HUES6 (cell line): ENCODE measurements around the gene SDK2.
"Not testable (repeated sequence)": the region's sequence is repeated elsewhere in the genome, so short reads cannot be mapped to it uniquely, and the experiment has no call there.

ENCODE experiments used
- H3K27ac ChIP-seq: 2 replicates; pipeline ENCODE4 v1.7.0; 2013; ENCODE audit warnings: low read depth, mild to moderate bottlenecking, low read length, inconsistent platforms
- H3K27me3 ChIP-seq: 2 replicates; pipeline ENCODE4 v1.6.1; 2013; ENCODE audit warnings: low read length; ENCODE audit not compliant: control insufficient read depth, insufficient read depth
- H3K36me3 ChIP-seq: 2 replicates; pipeline ENCODE4 v1.6.1; 2013; ENCODE audit warnings: low read length; ENCODE audit not compliant: control insufficient read depth, insufficient read depth
- H3K4me1 ChIP-seq: 2 replicates; pipeline ENCODE4 v1.6.1; 2013; ENCODE audit warnings: low read length; ENCODE audit not compliant: control insufficient read depth, insufficient read depth
- H3K4me3 ChIP-seq: 2 replicates; pipeline ENCODE4 v1.5.1; 2013; ENCODE audit warnings: low read depth, low read length
- H3K9ac ChIP-seq: one replicate; pipeline ENCODE4 v1.6.1; 2013; ENCODE audit warnings: mild to moderate bottlenecking, low read length
- H3K9me3 ChIP-seq: 2 replicates; pipeline ENCODE4 v1.6.1; 2013; ENCODE audit warnings: low read depth, low read length; ENCODE audit not compliant: control insufficient read depth, insufficient read depth

The SDK2 gene

DNA sequence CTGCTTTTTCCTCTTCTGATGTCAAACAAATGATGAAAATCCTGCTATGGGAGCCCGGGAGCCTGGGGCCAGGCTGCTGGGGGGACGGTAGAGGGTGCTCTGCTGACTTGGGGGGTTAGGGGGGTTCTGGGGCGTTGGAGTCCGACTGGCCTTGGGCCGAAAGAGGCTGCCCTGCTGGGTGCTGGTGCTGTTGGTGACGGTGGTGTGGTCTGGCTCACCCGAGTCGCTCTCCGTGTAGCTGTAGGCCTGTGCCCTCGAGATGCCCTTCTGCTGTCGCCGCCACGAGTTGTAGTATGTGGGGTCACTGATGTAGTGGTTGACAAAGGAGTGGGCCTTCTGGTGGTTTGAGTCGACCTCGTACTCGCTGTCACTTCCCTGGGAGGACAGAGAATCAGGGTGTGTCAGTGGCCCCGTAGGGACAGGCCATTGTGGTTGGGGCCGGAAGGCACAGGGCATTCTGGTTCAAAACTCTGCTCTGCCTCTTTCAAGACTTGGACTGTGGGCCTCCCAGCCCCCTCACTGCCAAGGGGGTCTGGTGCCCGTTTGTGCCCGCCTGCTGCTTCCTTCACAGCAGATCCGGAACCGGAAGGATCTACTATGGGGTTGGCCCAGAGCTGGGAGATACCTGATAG, 305.6 kb downstream of the SDK2 start:
- Histone ChIP-seq H3K27me3 (no peaks in the 10 kb centered on the region), H3K4me3 (no peak overlapping the region), H3K4me1 (peaks cover 36% of the 10 kb centered on the region), H3K27ac (no peak overlapping the region), H3K9ac (no peak overlapping the region), H3K9me3 (no peaks in the 10 kb centered on the region), H3K36me3 (no peaks in the 10 kb centered on the region)

DNA sequence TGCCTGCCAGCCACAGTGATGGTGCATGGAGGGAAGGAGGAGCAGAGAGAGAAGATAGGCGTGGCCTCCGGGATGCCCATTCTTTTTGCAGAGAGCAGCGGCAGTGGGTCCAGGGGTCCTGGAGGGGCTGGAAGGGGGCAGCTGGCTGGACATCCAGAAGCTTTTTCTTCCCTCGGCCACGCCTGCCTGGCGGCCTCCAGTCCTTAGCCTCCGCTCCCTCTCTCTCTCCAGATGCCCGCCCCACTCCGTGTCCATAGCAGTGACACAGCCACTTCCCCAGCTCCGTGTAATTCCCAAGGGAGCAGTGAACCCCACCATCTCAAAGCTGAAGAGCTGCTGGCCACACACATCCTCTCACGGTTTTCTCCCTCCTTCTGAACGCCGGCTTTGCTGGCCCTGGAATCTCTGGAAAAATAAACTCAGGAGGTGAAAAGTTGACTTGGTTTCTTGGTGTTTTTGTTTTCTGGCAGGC, 306.2 kb downstream of the SDK2 start:
- Histone ChIP-seq H3K4me3 (no peak overlapping the region), H3K4me1 (peaks cover 30% of the 10 kb centered on the region), H3K27me3 (no peaks in the 10 kb centered on the region), H3K36me3 (no peaks in the 10 kb centered on the region), H3K9ac (no peak overlapping the region), H3K9me3 (no peaks in the 10 kb centered on the region), H3K27ac (no peak overlapping the region)

DNA sequence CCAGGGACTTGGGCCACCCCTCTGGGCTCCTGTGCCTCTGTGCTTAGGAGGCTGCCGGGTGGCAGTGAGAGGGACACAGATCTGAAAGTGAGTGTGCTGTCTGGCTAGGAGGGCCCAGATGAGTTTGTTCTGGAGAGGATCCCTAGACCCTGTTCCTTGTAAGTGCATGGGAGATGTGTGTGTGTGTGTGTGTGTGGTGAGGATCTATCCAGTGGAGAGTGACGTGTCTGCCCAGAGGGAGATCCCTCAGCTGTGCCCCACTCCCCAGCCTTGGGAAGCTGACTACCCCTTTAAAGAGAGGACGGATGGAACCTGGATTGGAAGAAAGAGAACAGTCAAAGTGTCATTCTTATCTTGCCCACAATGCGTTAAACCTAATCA, 306.9 kb downstream of the SDK2 start:
- Histone ChIP-seq H3K9ac (no peak overlapping the region), H3K27ac (no peak overlapping the region), H3K4me3 (no peak overlapping the region), H3K27me3 (no peaks in the 10 kb centered on the region), H3K36me3 (no peaks in the 10 kb centered on the region), H3K9me3 (no peaks in the 10 kb centered on the region), H3K4me1 (peaks cover 24% of the 10 kb centered on the region)

DNA sequence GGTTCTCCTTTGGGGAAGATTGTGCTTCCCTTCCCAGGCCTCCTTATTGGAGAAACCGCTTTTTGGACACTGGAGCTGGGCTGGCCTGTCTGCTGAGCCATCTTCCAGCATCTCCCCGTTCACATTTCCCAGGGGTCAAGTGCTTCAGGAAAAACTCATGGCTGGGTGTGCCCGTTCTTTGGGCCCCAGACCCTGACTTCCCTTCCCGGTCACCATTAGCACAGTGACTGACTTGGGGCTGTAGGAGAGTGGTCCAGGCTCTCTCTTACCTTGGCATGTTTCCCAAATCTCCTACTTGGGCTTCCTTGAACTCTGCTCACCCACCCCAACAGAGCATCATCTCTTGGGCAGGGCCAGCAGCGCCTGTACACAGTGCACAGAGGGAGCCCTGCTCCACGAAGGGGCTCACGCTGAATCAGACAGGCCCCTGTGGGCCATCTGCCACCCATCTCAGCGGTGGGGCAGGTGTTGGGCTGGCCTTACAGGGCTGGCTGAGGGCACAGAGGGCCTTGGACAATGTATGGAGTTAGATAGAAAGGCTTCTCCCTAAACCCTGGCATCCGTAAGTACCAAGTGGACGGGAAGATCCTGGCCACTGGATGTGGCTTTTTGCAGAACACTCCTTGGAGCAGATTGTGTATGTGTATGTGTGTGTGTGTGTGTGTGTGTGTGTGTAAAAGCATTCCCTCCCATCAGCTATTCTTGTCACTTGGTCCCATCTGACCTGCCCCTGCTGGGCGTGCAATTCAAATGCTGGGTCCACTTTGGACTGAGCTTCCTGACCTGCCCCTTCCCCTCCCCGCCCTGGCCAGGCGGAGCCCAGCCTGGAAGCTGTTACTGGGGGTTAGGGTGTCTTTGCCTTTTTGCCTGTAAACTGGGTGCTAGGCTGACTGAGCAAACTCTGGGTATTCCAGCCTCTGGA, 307.6 kb downstream of the SDK2 start:
- no peak overlapping the region for H3K9ac ChIP-seq
- H3K27me3 ChIP-seq = no peaks in the 10 kb centered on the region
- peaks cover 19% of the 10 kb centered on the region for H3K4me1 ChIP-seq
- no peaks in the 10 kb centered on the region for H3K36me3 ChIP-seq
- H3K9me3 ChIP-seq = no peaks in the 10 kb centered on the region
- H3K27ac ChIP-seq = no peak overlapping the region
- H3K4me3 ChIP-seq = no peak overlapping the region

DNA sequence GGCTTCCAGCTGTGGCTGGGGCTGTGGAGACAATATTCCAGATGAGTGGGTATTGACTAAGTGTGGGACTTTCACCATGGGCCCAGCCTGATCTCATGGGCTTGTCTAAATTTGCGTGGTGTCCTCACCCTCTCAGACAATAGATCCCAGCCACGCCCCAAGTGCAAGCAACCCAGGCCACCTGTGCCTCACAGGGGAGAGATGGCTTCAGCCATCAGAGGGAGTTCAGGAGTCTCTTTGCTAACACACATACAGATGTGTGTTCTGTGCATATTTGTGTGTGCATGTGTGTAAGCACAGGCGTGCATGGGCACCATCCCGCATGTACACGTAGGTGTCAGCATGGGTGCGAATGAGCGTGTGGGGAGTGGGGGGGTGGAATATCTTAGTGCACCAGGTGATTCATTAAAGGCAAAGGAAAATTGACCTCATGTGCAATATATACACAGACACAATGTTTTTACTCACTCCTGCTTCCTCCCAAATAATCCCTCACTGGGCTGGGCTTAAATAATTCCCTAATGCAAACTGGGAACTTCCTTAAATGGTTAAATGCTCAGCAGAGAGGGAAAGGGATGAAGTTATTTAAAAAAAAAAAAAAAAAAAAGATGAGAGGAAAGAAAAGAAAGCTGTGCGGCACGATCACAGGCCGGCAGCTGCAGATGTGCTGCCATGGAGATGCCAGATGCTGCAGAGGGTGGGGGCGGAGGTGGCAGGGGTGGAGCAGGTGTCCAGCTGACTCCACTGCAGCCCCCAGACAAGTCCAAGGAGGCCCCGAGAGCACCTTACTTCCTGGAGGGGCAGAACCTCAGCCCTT, 308.4 kb downstream of the SDK2 start:
- no peak overlapping the region for H3K27ac ChIP-seq
- H3K9me3 ChIP-seq = no peaks in the 10 kb centered on the region
- peaks cover 13% of the 10 kb centered on the region; the same call in 1 of the 2 replicates for H3K4me1 ChIP-seq

DNA sequence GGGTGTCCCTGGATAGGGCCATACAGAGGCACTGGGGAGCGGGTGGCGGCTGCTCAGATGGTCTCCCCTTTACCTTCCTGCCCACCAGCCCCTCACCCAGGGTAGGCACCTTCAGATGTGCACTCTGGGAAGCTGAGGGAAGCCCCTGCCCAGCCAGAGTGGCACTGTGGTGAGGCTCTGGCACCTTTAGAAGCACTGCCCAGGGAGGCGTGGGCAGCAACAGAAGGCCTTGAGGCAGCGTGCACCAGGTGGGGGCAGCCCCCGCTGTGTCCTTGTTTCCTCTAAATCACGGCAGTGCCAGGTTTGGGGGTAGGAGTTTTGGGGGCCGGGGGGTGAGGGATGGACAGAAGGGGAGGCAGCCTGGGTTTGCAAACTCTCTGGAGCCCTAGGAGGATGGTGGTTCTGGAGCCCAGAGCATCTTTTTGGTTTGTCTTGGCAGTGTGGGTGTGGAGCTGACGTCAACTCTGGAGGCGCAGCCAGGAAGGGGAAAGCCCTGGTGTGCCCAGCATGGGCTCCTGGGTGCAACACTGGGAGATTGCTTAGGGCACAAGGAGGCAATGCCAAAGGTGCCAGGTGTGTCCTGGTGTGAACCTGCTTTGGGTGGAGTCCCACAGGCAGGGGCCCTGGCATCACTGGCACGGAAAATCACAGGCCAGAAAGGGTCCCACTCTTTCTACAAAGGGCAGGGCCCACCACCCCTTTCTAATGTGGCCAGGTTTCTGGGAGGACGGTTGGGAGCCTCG, 309.3 kb downstream of the SDK2 start:
- Histone ChIP-seq H3K9ac (no peak overlapping the region), H3K4me1 (peaks cover 13% of the 10 kb centered on the region; the same call in 1 of the 2 replicates), H3K9me3 (no peaks in the 10 kb centered on the region), H3K4me3 (no peak overlapping the region), H3K27me3 (no peaks in the 10 kb centered on the region), H3K36me3 (no peaks in the 10 kb centered on the region), H3K27ac (no peak overlapping the region)

More for the DNA sequence above, 308.4 kb downstream of the SDK2 start:
- H3K27me3 ChIP-seq = no peaks in the 10 kb centered on the region
- no peak overlapping the region for H3K4me3 ChIP-seq
- no peaks in the 10 kb centered on the region for H3K36me3 ChIP-seq
- no peak overlapping the region for H3K9ac ChIP-seq

DNA sequence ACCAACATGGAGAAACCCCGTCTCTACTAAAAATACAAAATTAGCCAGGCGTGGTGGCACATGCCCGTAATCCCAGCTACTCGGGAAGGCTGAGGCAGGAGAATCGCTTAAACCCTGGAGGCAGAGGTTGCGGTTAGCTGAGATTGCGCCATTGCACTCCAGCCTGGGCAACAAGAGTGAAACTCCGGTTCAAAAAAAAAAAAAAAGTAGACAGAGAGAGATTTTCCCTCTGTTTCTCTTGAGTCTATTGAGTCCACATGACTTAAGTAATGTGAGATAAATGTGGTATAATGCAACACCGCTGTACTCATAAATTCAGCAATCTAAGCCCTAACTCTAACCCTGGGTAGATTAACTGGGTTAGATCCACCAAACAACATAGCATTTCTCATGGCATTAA, 310.8 kb downstream of the SDK2 start:
- H3K27ac ChIP-seq, H3K27me3 ChIP-seq, H3K36me3 ChIP-seq, H3K9me3 ChIP-seq, H3K9ac ChIP-seq, H3K4me3 ChIP-seq: not testable (repeated sequence)
- H3K4me1 ChIP-seq = peaks cover 13% of the 10 kb centered on the region; the same call in 1 of the 2 replicates

DNA sequence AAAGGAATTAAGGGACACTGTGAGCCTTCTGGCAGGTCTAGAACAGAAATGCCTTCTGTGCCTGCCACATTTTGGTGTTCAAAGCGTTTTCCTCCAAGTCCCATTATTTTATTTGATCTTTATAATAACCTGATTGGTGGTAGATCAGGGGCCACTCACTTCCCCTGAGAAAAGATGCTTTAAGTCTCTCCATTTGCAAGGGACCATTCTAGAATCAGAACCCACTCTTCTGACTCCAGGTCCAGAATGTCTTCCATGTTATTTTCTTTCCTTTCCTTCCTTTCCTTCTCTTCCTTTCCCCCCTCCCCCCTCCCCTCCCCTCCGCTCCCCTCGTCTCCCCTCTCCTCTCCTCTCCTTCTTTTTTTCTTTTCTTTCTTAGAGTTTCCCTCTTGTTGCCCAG, 313.2 kb downstream of the SDK2 start:
- Histone ChIP-seq H3K27ac (no peak overlapping the region), H3K27me3 (no peaks in the 10 kb centered on the region), H3K9ac (no peak overlapping the region), H3K4me3 (no peak overlapping the region), H3K4me1 (no peaks in the 10 kb centered on the region; the same call in 1 of the 2 replicates), H3K36me3 (no peaks in the 10 kb centered on the region), H3K9me3 (no peaks in the 10 kb centered on the region)

DNA sequence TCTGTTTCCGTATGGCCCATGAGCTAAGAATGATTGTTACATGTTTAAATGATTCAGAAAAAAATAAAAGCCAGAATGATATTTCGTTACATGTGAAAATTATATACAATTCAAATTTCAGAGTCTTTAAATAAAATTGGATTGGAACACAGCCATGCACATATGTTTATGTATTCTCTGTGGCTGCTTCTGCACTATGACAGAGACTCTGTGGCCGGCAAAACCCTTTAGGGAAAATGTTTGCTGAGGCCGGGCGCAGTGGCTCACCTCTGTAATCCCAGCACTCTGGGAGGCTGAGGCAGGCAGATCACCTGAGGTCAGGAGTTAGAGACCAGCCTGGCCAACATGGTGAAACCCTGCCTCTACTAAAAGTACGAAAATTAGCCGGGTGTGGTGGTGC, 316.6 kb downstream of the SDK2 start:
- no peak overlapping the region for H3K27ac ChIP-seq

DNA sequence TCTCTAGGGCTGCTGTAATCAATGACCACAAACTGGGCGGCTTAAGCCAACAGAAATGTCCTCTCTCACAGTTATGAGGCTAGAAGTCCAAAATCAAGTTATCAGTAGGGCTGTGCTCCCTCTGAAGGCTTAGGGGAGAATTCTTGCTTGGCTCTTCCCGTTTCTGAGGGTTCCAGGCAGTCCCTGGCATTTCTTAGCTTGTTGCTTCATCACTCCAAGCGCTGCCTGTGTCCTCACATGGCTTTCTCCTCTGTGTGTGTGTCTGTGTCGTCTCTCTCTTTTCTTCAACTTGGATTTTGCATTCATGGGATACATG, 318.8 kb downstream of the SDK2 start:
- Histone ChIP-seq H3K9ac (no peak overlapping the region), H3K36me3 (no peaks in the 10 kb centered on the region), H3K27ac (no peak overlapping the region), H3K9me3 (no peaks in the 10 kb centered on the region), H3K4me3 (no peak overlapping the region), H3K27me3 (no peaks in the 10 kb centered on the region), H3K4me1 (peaks cover 27% of the 10 kb centered on the region)

More for the DNA sequence above, 316.6 kb downstream of the SDK2 start:
- Histone ChIP-seq H3K9me3 (no peaks in the 10 kb centered on the region), H3K27me3 (no peaks in the 10 kb centered on the region), H3K9ac (no peak overlapping the region), H3K4me3 (no peak overlapping the region), H3K36me3 (no peaks in the 10 kb centered on the region), H3K4me1 (peaks cover 27% of the 10 kb centered on the region)
